Nephron progenitor cell (in vitro differentiated cells): ENCODE data around the gene MYL9.

Source experiments
- DNase-seq: peaks from one replicate; pipeline ENCODE4 v3.0.0; 2021
- H3K27ac Mint-ChIP-seq: 2 replicates; pipeline ENCODE4 v1.8.0; 2021; ENCODE audit warnings: mild to moderate bottlenecking, moderate library complexity, mixed read lengths
- H3K27me3 Mint-ChIP-seq: 2 replicates; pipeline ENCODE4 v1.8.0; 2021; ENCODE audit warnings: mild to moderate bottlenecking, low read depth, mixed read lengths; ENCODE audit not compliant: poor library complexity
- H3K36me3 Mint-ChIP-seq: 2 replicates; pipeline ENCODE4 v1.8.0; 2021; ENCODE audit warnings: low read depth, mixed read lengths
- H3K4me1 Mint-ChIP-seq: 2 replicates; pipeline ENCODE4 v1.8.0; 2021; ENCODE audit warnings: mixed read lengths
- H3K4me3 Mint-ChIP-seq: 2 replicates; pipeline ENCODE4 v1.8.0; 2021; ENCODE audit warnings: mild to moderate bottlenecking, moderate library complexity, mixed read lengths
- H3K9me3 Mint-ChIP-seq: 2 replicates; pipeline ENCODE4 v1.8.0; 2021; ENCODE audit warnings: mild to moderate bottlenecking, moderate library complexity, mixed read lengths
- CTCF ChIP-seq: fragments of 200-600 bp; sonication (generic); IDR thresholded peaks from 2 replicates; pipeline ENCODE4 v1.5.0; 2021; ENCODE audit warnings: antibody characterized with exemption

The MYL9 gene

GRCh38 chr20:36573798-36574365, 32.6 kb downstream of the MYL9 start:
- DNase-seq = no peak
- Mint-ChIP-seq H3K4me1 (peaks cover 60% of the 10 kb centered on the region), H3K4me3 (peak overlapping the region; percentile 80), H3K36me3 (peaks cover 20% of the 10 kb centered on the region), H3K27ac (no peak overlapping the region), H3K27me3 (peaks cover 6% of the 10 kb centered on the region), H3K9me3 (no peaks in the 10 kb centered on the region)
- TF ChIP-seq CTCF = no peak

- H3K27ac Mint-ChIP-seq = peak overlapping the region; percentile 83
- peak overlapping the region; percentile 93 for H3K4me3 Mint-ChIP-seq
- no peak for TF ChIP-seq CTCF
- peaks cover 6% of the 10 kb centered on the region for H3K27me3 Mint-ChIP-seq
- peaks cover 27% of the 10 kb centered on the region for H3K36me3 Mint-ChIP-seq
- peaks cover 54% of the 10 kb centered on the region for H3K4me1 Mint-ChIP-seq
- DNase-seq = peak; percentile 76
- no peaks in the 10 kb centered on the region for H3K9me3 Mint-ChIP-seq
Measured at GRCh38 chr20:36574366-36575135, 33.2 kb downstream of the MYL9 start.

GRCh38 chr20:36576081-36576445, 34.7 kb downstream of the MYL9 start:
- Mint-ChIP-seq H3K9me3 (no peaks in the 10 kb centered on the region), H3K4me3 (peak overlapping the region; percentile 93), H3K4me1 (peaks cover 42% of the 10 kb centered on the region), H3K27me3 (peaks cover 6% of the 10 kb centered on the region), H3K27ac (no peak overlapping the region), H3K36me3 (peaks cover 38% of the 10 kb centered on the region)
- no peak for TF ChIP-seq CTCF
- DNase-seq = no peak

GRCh38 chr20:36578356-36579041, 37.2 kb downstream of the MYL9 start:
- no peak for TF ChIP-seq CTCF
- Mint-ChIP-seq H3K27ac (no peak overlapping the region), H3K36me3 (peaks cover 50% of the 10 kb centered on the region), H3K4me3 (no peak overlapping the region), H3K4me1 (peaks cover 22% of the 10 kb centered on the region), H3K9me3 (no peaks in the 10 kb centered on the region), H3K27me3 (no peaks in the 10 kb centered on the region)
- DNase-seq = no peak

- H3K4me3 Mint-ChIP-seq = no peak overlapping the region
- TF ChIP-seq CTCF = no peak
- peaks cover 55% of the 10 kb centered on the region for H3K36me3 Mint-ChIP-seq
- H3K27ac Mint-ChIP-seq = peak overlapping the region; percentile 9
- H3K9me3 Mint-ChIP-seq = no peaks in the 10 kb centered on the region
- no peaks in the 10 kb centered on the region for H3K27me3 Mint-ChIP-seq
- peaks cover 21% of the 10 kb centered on the region for H3K4me1 Mint-ChIP-seq
- no peak for DNase-seq
Measured at GRCh38 chr20:36579996-36580545, 38.8 kb downstream of the MYL9 start.
